Measurements from ENCODE around the gene SARS1.

The SARS1 gene

GRCh38 chr1:109273570-109274288, 60.0 kb downstream of the SARS1 start:
- TF ChIP-seq GATA3 (IDR thresholded peaks at IDR 0.05; ENCODE audit: low read depth, low read length) (no peak), GATA2 (IDR thresholded peaks at IDR 0.05; ENCODE audit: low read depth, low read length) (no peak)

DNA sequence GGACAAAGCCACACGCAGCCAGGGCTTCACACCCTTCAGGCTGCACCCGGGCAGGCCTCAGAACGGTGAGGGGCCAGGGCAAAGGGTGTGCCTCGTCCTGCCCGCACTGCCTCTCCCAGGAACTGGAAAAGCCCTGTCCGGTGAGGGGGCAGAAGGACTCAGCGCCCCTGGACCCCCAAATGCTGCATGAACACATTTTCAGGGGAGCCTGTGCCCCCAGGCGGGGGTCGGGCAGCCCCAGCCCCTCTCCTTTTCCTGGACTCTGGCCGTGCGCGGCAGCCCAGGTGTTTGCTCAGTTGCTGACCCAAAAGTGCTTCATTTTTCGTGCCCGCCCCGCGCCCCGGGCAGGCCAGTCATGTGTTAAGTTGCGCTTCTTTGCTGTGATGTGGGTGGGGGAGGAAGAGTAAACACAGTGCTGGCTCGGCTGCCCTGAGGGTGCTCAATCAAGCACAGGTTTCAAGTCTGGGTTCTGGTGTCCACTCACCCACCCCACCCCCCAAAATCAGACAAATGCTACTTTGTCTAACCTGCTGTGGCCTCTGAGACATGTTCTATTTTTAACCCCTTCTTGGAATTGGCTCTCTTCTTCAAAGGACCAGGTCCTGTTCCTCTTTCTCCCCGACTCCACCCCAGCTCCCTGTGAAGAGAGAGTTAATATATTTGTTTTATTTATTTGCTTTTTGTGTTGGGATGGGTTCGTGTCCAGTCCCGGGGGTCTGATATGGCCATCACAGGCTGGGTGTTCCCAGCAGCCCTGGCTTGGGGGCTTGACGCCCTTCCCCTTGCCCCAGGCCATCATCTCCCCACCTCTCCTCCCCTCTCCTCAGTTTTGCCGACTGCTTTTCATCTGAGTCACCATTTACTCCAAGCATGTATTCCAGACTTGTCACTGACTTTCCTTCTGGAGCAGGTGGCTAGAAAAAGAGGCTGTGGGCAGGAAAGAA, 61.1 kb downstream of the SARS1 start:
- no peak for TF ChIP-seq GATA3 (IDR thresholded peaks at IDR 0.05; ENCODE audit: low read depth, low read length)
- no peak for TF ChIP-seq GATA2 (IDR thresholded peaks at IDR 0.05; ENCODE audit: low read depth, low read length)

DNA sequence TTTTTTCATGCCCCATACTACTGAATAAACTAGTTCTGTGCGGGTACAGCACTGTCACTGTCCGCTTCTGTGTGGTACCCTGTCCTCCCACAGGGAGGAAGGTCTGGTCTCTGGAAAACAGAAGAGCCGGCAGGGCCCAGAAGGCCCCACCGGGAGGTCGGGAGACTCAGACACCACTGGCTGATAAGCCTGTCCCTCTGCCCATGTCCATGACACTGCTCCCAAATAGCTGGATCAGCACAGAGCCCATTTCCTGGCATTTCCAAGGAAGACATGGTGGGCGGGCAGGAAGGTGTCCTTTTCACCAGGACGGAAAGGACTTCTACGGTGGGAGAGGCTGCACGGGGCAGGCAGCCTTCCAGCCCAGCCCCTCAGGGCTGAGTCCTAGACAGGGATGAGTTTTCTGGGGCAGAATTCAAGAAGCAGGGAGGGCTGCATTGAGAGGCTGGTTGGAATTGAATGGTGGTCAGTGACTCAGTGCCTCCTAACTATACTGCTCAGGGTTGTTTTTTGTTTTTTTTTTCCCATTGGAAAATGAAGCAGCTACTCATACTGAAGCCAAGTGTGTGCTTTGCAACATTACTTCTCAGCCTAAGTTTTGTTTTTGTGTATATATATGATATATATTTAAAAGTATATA, 62.1 kb downstream of the SARS1 start:
- TF ChIP-seq GATA2 (IDR thresholded peaks at IDR 0.05; ENCODE audit: low read depth, low read length) (no peak), GATA3 (IDR thresholded peaks at IDR 0.05; ENCODE audit: low read depth, low read length) (no peak)

DNA sequence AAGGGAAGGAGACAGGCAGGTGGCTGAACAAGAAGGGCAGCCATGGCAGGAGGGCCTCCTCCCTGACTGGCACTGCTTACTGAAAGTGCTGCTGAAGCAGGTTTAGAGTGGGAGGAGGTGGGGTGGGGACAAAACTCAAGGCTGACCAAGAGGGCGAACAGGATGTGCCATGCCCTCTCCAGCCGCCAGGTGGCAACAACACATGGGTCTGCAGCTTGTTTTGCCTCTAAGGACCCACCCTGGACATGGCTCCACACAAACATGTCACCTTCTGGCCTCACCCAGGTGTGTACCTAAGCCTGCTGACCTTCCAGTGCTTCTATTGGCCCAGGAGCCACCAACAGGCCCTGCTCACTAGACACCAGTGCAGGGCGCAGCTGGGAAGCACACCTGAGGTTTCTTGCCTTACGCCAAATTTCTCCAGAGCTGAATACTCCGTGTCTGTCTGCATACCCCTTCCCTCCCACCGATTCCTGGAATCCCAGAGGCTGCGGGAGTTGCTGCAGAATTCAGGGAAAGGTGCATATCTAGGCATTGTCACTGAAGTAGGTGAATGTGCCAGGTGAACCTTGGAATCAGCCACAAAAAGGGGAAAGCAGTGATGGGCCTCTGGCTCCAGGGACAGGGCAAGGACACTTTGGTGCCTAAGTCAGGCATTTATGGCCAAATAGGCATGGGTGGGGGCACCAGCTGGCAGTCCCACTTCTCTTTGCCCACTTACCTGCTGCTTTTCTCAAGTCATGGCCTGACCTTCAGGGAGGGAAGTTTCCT, 63.9 kb downstream of the SARS1 start:
- TF ChIP-seq GATA3 (IDR thresholded peaks at IDR 0.05; ENCODE audit: low read depth, low read length) (no peak), GATA2 (IDR thresholded peaks at IDR 0.05; ENCODE audit: low read depth, low read length) (no peak)

GRCh38 chr1:109279615-109280278, 66.0 kb downstream of the SARS1 start:
- TF ChIP-seq GATA2 (IDR thresholded peaks at IDR 0.05; ENCODE audit: low read depth, low read length) = no peak
- no peak for TF ChIP-seq GATA3 (IDR thresholded peaks at IDR 0.05; ENCODE audit: low read depth, low read length)

GRCh38 chr1:109280862-109281261, 67.1 kb downstream of the SARS1 start:
- no peak for TF ChIP-seq GATA2 (IDR thresholded peaks at IDR 0.05; ENCODE audit: low read depth, low read length)
- no peak for TF ChIP-seq GATA3 (IDR thresholded peaks at IDR 0.05; ENCODE audit: low read depth, low read length)

- TF ChIP-seq GATA2 (IDR thresholded peaks at IDR 0.05; ENCODE audit: low read depth, low read length) (no peak), GATA3 (IDR thresholded peaks at IDR 0.05; ENCODE audit: low read depth, low read length) (no peak)
Measured at GRCh38 chr1:109281680-109282496, 68.2 kb downstream of the SARS1 start.

- no peak for TF ChIP-seq GATA2 (IDR thresholded peaks at IDR 0.05; ENCODE audit: low read depth, low read length)
- no peak for TF ChIP-seq GATA3 (IDR thresholded peaks at IDR 0.05; ENCODE audit: low read depth, low read length)
Measured at GRCh38 chr1:109282497-109282951, 68.8 kb downstream of the SARS1 start.

GRCh38 chr1:109282952-109283747, 69.4 kb downstream of the SARS1 start, which contains the start of gene PSRC1:
PSRC1 (minus strand) TSS chr1:109283145.
- TF ChIP-seq GATA2 (IDR thresholded peaks at IDR 0.05; ENCODE audit: low read depth, low read length) (no peak), GATA3 (IDR thresholded peaks at IDR 0.05; ENCODE audit: low read depth, low read length) (no peak)

GRCh38 chr1:109283748-109284600, 70.3 kb downstream of the SARS1 start:
- TF ChIP-seq GATA2 (IDR thresholded peaks at IDR 0.05; ENCODE audit: low read depth, low read length) = no peak
- no peak for TF ChIP-seq GATA3 (IDR thresholded peaks at IDR 0.05; ENCODE audit: low read depth, low read length)

Data from SH-SY5Y (cell line).